GM18907 (cell line): Measurements from ENCODE around the gene NCCRP1.

Experiments
- ATAC-seq: cut with Tn5 transposase; IDR thresholded peaks from one replicate; pipeline ENCODE4 v1.9.1; 2021; ENCODE audit warnings: mild to moderate bottlenecking, moderate library complexity; ENCODE audit not compliant: unreplicated experiment

The NCCRP1 gene, protein sequence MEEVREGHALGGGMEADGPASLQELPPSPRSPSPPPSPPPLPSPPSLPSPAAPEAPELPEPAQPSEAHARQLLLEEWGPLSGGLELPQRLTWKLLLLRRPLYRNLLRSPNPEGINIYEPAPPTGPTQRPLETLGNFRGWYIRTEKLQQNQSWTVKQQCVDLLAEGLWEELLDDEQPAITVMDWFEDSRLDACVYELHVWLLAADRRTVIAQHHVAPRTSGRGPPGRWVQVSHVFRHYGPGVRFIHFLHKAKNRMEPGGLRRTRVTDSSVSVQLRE

GRCh38 chr19:39196860-39197562 lies at the start of gene NCCRP1:
NCCRP1 (plus strand) TSS chr19:39196964; CDS start chr19:39196983, 19 bp downstream.
- no peak for ATAC-seq

- no peak for ATAC-seq
These were observed 49.3 kb upstream of the NCCRP1 start for GRCh38 chr19:39147480-39147879.

GRCh38 chr19:39148939-39149529 lies 47.7 kb upstream of the NCCRP1 start:
- ATAC-seq, result no peak

GRCh38 chr19:39150235-39150634 lies 46.5 kb upstream of the NCCRP1 start:
- no peak for ATAC-seq

- no peak for ATAC-seq
These were observed 45.8 kb upstream of the NCCRP1 start for GRCh38 chr19:39150807-39151600.

DNA sequence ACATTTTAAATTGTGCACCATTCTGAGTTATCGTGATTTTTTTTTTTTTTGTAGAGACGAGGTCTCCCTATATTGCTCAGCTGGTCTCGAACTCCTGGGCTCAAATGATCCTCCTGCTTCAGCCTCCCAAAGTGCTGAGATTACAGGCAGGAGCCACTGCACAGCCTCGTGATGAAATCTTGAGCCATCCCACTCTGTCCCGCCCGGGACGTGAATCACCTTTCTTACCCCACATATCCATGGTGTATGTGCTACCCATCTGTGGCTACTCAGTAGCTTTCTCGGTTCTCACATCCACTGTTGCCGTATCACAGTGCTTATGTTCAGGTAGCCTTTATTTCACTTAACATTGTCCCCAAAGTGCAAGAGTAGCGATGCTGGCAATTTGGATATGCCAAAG lies 44.7 kb upstream of the NCCRP1 start:
- no peak for ATAC-seq

GRCh38 chr19:39154100-39154628 lies 42.6 kb upstream of the NCCRP1 start:
- ATAC-seq, result no peak

DNA sequence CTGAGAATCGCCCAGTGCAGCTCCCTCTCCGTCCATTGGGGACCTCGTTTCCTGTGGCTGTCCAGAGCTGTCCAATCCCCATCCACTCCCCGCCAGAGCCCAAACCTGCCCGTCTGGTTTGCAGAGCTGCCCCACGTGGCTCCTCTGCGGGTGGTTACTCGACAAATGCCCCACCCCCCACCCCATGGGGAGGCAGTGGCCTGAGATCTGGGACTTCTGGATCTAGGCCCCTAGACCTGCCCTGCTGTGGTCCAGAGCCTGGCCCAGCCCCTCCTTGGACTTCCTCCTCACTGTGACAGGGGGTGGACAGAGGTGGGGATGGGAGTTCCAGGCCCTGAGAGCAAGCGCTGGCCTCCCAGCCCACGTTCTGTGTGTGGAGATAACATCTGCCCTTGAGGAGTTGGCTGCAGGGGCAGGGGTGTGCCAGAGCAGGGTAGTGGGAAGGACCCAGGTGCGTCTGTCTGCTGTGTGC lies 42.1 kb upstream of the NCCRP1 start:
- no peak for ATAC-seq

DNA sequence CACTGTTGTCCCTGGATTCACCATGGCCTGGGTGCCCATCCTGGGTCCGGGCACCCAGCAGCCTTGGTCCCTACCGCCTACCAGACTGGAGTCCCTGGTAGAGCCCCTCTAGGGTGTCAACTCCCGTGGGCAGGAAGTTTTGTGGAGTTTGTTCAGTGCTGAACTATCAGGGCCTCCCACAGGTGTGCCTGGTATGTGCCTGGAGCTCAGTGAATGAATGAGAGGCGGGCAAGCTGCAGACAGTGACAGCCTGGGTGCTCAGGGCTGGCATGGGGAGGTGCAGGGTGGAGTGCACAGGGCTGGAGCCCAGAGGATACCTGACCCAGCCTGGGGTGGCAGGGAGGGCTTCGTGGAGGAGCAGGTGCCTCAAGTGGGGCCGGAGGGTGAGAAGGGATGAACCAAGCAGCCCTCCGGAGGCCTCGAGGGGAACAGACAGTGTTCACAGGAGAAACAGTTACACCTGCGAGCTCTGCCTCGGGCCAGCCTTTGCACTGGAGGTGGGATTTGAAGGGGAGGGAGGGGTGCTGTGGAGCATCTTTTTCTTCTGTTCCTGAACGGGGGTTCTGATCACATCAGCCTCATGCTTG lies 41.6 kb upstream of the NCCRP1 start:
- ATAC-seq, result no peak

DNA sequence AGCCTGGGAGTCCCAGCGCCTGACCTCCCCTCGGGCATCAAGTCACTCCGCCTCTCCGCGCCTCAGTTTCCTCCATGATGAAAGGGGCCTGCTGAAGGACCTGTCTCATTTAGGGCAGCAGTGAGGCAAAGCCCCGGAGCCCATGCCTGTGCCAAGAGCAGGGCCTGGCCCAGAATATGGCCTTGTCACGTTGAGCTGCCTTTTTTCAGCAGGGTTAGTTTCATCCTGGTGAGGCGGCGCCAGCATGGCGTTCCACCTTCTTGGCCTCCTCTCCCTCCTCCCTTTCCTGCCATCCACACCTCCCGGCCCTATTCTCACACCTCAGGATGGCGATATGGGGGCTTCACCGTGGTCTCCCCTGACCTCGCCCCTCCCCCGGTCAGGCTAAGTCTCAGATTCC lies 41.0 kb upstream of the NCCRP1 start:
- no peak for ATAC-seq

GRCh38 chr19:39156326-39157230 lies 40.2 kb upstream of the NCCRP1 start:
- no peak for ATAC-seq

GRCh38 chr19:39157275-39157996 lies 39.3 kb upstream of the NCCRP1 start:
- ATAC-seq, result no peak

DNA sequence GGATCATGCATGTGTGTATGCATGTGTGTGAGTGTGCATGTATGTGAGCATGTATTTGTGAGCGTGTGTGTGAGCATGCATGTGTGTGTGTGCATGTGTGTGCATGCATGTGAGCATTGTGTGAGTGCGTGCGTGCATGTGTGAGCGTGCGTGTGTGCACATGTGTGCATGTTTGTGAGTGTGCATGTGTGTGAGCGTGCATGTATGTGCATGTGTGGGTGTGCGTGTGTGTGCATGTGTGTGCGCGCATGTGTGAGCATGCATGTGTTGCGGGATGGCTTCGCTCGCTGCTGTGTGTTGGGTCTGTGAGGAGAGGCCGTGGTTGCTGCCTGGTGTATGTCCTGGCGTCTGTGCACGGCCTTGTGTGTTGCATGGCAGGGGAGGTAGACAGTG lies 38.8 kb upstream of the NCCRP1 start:
- ATAC-seq, result no peak

GRCh38 chr19:39158646-39159260 lies 38.0 kb upstream of the NCCRP1 start:
- ATAC-seq, result no peak

DNA sequence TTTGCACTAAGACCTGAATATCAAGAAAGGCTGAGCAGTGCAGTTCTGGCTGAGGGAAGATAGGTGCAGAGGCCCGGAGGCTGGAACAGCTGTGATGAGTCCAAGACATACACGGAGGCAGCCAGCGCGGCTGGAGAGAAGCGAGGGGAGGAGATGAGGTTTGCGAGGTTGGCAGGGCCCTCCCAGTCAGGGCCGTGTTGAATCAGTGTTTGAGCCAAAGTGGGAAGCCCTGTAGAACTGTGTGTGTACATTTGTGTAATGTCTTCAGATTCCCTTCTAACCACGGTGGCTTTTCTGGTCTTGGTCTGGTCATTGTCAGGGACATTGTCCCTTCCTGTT lies 36.3 kb upstream of the NCCRP1 start:
- no peak for ATAC-seq

DNA sequence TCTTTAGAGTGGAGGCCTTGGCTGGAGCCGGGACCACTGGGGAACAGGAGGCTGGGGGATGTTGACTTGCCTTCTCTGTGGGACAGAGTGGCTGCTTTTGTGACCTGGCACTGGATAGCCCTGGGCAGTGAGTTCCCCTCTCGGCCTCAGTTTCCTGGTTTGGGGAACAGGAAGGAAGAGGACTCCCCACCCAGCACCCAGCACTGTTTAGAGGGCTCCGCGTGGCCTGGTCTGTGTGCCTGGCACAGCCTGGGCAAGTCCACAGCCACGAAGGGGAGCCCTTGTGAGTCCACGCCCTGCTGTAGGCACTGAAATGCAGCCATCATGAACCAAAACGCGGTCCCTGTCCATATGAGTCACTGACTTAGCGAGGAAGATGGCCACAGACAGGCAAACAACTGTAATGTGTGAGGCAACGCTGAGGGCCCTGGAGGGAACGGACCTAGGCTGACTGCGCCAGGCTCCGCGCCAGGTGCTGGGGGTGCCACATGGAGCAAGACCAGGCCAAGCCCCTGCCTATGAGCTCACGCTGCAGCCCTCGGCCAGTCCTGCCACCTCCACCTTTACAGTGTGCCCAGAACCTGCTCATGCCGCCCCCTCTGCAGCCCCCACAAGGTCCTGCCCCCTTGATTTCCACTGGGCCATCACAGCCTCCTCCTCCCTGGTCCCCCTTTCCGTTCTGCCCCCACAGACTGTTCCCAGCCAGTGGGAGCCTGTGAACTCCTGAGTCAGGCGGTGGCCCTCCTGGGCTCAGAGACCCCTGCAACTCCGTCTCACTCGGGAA lies 35.7 kb upstream of the NCCRP1 start:
- ATAC-seq, result no peak

- no peak for ATAC-seq
These were observed 34.2 kb upstream of the NCCRP1 start for GRCh38 chr19:39162441-39163043.
